ENCODE results near the gene ITGB5. TPM values are rescaled to one million over a fixed set of nuclear protein-coding genes. Genes with fewer than 3 reads are reported as not detected.

ITGB5 gene
- total RNA-seq, 4 donors from 2014 or later: 159 to 397 (median 245) TPM

DNA sequence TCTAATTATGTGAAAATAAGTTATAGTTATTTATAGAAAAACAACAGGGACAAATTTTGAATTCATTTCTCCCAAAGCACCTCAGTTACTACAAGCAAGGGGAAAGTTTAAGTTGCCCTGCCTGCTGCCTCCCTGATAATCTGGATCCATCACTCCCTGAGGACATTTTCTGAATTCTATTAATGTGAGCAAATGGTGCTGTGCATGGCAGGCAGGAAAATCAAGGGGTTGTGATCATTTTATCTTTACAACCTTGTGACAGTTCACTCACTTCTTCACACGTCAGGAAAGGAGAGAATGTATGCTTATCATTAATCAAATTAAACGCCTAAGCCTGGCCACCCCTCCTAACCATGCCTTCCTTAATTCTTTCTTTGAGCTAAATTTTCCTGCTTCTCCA, 39.3 kb downstream of the ITGB5 start:
- 63% methylated on average over 2 of the region's 2 CpGs for WGBS

DNA sequence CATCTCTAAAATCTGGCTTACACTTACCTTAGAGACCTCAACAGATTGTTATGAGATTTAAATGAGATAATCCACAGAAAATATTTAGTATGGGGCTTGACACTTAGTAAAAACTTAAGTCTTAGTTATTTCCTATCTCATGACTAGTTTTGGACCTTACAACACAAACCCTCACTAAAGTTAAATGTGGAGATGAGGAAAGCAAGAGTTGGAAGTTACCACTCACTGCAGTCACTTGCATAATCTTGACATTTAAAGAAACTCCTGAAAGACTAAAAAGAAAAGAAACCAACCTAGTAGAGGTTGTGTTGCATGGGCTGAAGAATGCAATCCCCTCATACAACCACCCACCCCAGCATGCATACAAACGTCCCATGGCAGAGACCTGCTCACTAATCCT, 40.1 kb downstream of the ITGB5 start:
- DNase-seq (ENCODE audit: low spot score in 2 of 2): no peak
- Histone ChIP-seq H3K4me1 (peaks cover 54% of the 10 kb centered on the region), H3K27ac (peak overlapping the region; percentile 87), H3K4me3 (no peak overlapping the region), H3K36me3 (peaks cover 27% of the 10 kb centered on the region), H3K9me3 (no peaks in the 10 kb centered on the region), H3K27me3 (no peaks in the 10 kb centered on the region)
- WGBS: 89% methylated on average over 1 of the region's 1 CpG
- no peak for TF ChIP-seq EP300 (IDR thresholded peaks at IDR 0.05)
- no peak for TF ChIP-seq CTCF (IDR thresholded peaks at IDR 0.05)
- no peak for TF ChIP-seq POLR2A (IDR thresholded peaks at IDR 0.05)
- TF ChIP-seq POLR2AphosphoS5 (IDR thresholded peaks at IDR 0.05): no peak

More for the DNA sequence above, 39.3 kb downstream of the ITGB5 start:
- H3K9me3 ChIP-seq: no peaks in the 10 kb centered on the region
- H3K27ac ChIP-seq: no peak overlapping the region
- H3K36me3 ChIP-seq: peaks cover 20% of the 10 kb centered on the region
- TF ChIP-seq POLR2A (IDR thresholded peaks at IDR 0.05) (no peak), POLR2AphosphoS5 (IDR thresholded peaks at IDR 0.05) (no peak), CTCF (IDR thresholded peaks at IDR 0.05) (no peak), EP300 (IDR thresholded peaks at IDR 0.05) (no peak)
- peaks cover 51% of the 10 kb centered on the region for H3K4me1 ChIP-seq
- DNase-seq (ENCODE audit: low spot score in 2 of 2): no peak
- H3K4me3 ChIP-seq: no peak overlapping the region
- no peaks in the 10 kb centered on the region for H3K27me3 ChIP-seq

- H3K4me1 ChIP-seq: peaks cover 52% of the 10 kb centered on the region
- H3K4me3 ChIP-seq: no peak overlapping the region
- H3K9me3 ChIP-seq: no peaks in the 10 kb centered on the region
- no peak for DNase-seq (ENCODE audit: low spot score in 2 of 2)
- no peaks in the 10 kb centered on the region for H3K27me3 ChIP-seq
- WGBS: 27% methylated on average over 2 of the region's 2 CpGs
- peaks cover 33% of the 10 kb centered on the region for H3K36me3 ChIP-seq
- TF ChIP-seq EP300 (IDR thresholded peaks at IDR 0.05): no peak
- no peak for TF ChIP-seq CTCF (IDR thresholded peaks at IDR 0.05)
- TF ChIP-seq POLR2A (IDR thresholded peaks at IDR 0.05): no peak
- peak overlapping the region; percentile 87 for H3K27ac ChIP-seq
These were observed 41.0 kb downstream of the ITGB5 start for GRCh38 chr3:124846189-124846588.

DNA sequence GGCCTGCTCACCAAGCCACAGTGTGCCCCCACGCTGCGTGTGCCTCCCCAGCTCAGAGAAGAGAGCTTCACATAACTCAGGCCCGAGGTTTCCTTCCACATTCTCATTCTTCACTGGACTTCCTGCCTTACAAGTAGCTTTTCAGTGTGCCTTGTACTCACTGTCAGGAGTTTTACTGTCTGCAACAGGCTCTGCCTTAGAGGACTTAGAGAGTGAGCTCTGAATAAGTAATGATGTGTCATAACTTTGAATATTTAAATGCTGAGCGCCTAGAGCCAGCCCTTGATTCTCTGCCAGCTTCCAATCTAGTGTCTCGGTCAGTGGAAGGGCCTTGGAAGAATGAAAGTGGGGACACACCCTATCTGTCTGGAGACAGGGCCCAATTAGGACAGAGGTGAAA, 41.8 kb downstream of the ITGB5 start:
- DNase-seq (ENCODE audit: low spot score in 2 of 2): peak in 1 of 2 donors; percentile 82
- Histone ChIP-seq H3K4me1 (peaks cover 49% of the 10 kb centered on the region), H3K36me3 (peaks cover 41% of the 10 kb centered on the region), H3K4me3 (no peak overlapping the region), H3K27ac (peak overlapping the region; percentile 87), H3K27me3 (no peaks in the 10 kb centered on the region), H3K9me3 (no peaks in the 10 kb centered on the region)
- no peak for TF ChIP-seq POLR2AphosphoS5 (IDR thresholded peaks at IDR 0.05)
- TF ChIP-seq POLR2A (IDR thresholded peaks at IDR 0.05): no peak
- TF ChIP-seq EP300 (IDR thresholded peaks at IDR 0.05): no peak
- TF ChIP-seq CTCF (IDR thresholded peaks at IDR 0.05): no peak
- WGBS: 38% methylated on average over 5 of the region's 5 CpGs

- no peak overlapping the region for H3K27ac ChIP-seq
- H3K27me3 ChIP-seq: no peaks in the 10 kb centered on the region
- no peak overlapping the region for H3K4me3 ChIP-seq
- H3K9me3 ChIP-seq: no peaks in the 10 kb centered on the region
- H3K4me1 ChIP-seq: peaks cover 42% of the 10 kb centered on the region
- 88% methylated on average over 5 of the region's 5 CpGs for WGBS
- DNase-seq (ENCODE audit: low spot score in 2 of 2): no peak
- H3K36me3 ChIP-seq: peaks cover 47% of the 10 kb centered on the region
- TF ChIP-seq CTCF (IDR thresholded peaks at IDR 0.05): no peak
- TF ChIP-seq EP300 (IDR thresholded peaks at IDR 0.05): no peak
- no peak for TF ChIP-seq POLR2A (IDR thresholded peaks at IDR 0.05)
- TF ChIP-seq POLR2AphosphoS5 (IDR thresholded peaks at IDR 0.05): no peak
These were observed 43.5 kb downstream of the ITGB5 start for GRCh38 chr3:124843506-124844177.

Measured in suprapubic skin (tissue), 4 donors.